Cardiac fibroblast (primary cell): Measurements from ENCODE around the gene ST14.
"Not testable (repeated sequence)": the region's sequence is repeated elsewhere in the genome, so short reads cannot be mapped to it uniquely, and the experiment has no call there.

ENCODE experiments used
- DNase-seq, 2 donors: peaks; one replicate each; pipeline versions ENCODE4 v3.0.0 to v3.0.0-alpha.2; 2010; ENCODE audit warnings: low read depth in 2 of 2
- H3K4me3 ChIP-seq, 2 donors: replicated peaks in 1 of 2; 1 replicate in 1 of 2; 2 replicates in 1 of 2; pipeline ENCODE4 v1.5.1; 2011; ENCODE audit warnings: low read depth in 2 of 2, low read length in 2 of 2, mild to moderate bottlenecking in 2 of 2, moderate library complexity in 1 of 2
- TF ChIP-seq, protein P1 (sequence below): IDR thresholded peaks from one replicate; pipeline ENCODE4 v1.5.1; 2011; ENCODE audit warnings: low read depth, mild to moderate bottlenecking, low read length, inconsistent platforms

ST14 gene

DNA sequence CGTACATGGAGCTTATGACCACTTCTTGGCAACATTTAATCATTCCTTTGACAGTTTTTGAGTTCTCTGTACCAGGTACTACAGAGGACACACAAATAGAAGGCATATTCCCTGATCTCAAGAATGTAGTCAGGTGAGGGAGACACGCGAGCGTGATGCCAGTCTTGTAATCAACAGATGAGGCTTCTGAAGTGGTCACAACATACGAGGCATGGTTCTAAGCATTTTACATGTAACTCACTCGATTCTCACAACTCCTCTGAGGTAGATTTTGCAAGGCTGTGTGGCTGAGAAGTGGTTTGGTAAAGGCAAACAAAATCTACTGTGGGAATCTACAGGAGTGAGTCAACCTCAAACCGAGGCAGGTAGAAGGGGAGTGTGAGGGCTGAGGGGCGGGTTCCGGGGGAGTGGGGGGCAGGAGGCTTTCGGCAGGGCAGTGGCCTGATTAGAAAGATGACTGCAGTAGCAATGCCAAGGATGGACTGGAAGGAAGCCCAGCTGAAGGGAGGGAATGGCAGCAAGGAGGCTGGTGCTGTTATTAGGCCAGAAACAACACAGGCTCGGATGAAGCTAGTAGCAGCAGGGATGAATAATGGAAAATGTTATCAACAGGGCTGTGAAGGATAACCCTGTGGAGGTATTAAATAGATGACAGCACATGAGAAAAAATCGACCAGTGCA, 63.8 kb downstream of the ST14 start:
- TF ChIP-seq, protein P1, sequence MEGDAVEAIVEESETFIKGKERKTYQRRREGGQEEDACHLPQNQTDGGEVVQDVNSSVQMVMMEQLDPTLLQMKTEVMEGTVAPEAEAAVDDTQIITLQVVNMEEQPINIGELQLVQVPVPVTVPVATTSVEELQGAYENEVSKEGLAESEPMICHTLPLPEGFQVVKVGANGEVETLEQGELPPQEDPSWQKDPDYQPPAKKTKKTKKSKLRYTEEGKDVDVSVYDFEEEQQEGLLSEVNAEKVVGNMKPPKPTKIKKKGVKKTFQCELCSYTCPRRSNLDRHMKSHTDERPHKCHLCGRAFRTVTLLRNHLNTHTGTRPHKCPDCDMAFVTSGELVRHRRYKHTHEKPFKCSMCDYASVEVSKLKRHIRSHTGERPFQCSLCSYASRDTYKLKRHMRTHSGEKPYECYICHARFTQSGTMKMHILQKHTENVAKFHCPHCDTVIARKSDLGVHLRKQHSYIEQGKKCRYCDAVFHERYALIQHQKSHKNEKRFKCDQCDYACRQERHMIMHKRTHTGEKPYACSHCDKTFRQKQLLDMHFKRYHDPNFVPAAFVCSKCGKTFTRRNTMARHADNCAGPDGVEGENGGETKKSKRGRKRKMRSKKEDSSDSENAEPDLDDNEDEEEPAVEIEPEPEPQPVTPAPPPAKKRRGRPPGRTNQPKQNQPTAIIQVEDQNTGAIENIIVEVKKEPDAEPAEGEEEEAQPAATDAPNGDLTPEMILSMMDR = no peak
- H3K4me3 ChIP-seq = no peak overlapping the region
- peak in 1 of 2 donors; percentile 4 for DNase-seq

DNA sequence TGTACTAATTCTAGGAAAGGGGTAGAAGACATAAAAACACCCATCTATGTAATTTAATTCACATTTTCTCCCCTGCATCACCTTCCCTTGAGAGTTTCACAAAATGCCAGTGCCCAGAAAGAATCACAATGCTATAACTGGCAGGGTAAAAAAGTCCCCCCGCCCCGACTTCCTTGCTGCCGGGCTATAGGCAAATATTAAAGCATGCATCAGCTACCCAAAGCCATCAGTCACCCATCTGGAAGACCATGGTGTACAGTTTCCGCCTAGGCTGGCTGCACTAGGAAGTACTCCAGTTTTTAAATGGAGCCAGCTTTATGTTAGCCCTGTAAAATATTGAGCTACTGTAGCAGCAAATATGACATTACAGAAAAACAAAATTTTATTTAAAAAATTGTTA, 67.8 kb downstream of the ST14 start:
- TF ChIP-seq, protein P1 = no peak
- no peak for DNase-seq
- no peak overlapping the region for H3K4me3 ChIP-seq

DNA sequence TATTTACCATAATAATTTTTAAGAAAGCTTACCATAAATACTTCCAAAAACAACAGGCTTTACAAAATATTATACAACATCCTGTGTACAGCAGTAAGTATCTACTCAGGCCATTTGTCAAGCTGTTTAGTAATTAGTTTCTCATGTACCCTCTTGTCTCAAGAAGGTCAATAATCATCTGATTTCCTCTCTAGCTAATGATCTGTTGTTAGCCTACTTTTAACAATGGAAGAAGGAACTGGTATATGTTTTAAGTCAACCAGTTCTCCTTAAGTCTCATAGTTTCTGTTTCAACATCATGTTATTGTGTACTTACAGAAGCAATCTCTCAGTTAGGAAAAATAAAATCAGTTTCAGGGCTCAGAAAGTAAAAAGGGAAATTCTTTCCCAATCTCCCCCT, 73.9 kb downstream of the ST14 start:
- not testable (repeated sequence) for DNase-seq, H3K4me3 ChIP-seq

DNA sequence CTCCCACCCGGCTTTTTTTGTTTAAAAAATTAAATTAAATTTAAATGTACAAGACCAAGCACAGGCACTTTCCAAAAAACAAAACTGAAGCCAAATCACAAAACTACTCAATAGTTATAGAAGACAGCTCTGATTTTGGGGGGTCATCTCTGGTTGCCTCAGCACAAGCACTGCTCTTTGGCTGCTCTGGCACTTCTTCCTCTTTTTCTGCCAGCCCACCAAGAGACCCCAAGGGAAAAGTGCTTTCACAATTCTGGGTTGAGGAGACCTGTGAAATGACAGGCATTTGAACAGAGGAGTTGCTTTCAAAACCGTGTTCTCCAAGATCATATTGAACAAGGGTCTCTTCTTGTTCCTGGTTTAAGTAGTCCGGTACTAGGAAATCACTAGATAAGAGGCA, 74.3 kb downstream of the ST14 start:
- not testable (repeated sequence) for H3K4me3 ChIP-seq

DNA sequence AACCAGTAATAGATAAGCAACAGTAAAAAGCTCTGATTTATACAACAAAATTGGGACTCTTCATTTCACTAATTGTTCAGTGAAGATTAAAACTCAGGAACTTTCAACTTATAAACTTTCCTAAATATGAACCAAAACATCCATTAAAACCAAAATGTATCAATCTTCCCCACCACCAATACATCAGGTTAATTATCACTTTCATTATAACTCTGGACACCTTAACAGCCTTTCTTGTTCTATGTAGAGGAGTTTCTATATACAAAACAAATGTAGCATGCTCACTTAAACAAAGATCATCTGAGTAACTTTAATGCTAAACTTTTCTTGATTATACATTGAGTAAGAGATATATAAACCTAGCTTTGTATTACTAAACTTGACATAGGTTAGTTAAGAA, 74.7 kb downstream of the ST14 start:
- no peak overlapping the region for H3K4me3 ChIP-seq
- no peak for DNase-seq
- TF ChIP-seq, protein P1 = no peak

More for the DNA sequence above, 74.3 kb downstream of the ST14 start:
- not testable (repeated sequence) for DNase-seq

DNA sequence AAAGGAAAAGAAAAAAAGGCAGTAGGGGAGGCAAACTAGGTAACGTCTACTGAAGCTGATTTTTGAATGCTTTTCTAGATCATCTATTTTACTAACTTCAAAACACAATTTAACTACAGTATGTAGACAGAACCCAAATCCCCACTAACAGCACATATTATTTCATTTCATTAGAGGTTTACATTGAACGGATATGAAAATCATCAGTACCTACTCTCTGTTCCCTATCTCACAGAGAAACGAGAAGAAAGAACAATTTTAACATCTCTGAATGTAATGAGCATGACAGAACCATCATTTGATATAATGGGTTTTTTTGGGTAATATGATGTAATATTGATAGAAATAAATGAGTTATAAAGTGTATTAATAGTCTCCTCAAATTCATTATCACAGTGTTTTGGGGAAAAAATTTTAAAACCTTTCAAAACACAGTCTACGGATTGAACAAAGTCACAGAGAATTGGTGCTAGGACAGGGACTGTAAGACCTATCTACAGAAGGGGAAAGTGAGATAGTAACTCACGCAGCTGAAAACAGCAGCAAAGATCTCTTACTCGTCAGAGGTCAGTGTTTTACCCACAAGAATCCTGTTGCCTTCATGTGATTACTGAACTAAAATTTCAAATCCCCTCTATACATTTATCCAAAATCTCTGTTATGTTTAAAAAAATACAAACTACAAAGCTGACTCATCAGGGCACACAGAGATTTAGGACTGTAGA, 77.9 kb downstream of the ST14 start:
- no peak for DNase-seq
- no peak overlapping the region for H3K4me3 ChIP-seq
- TF ChIP-seq, protein P1 = no peak

DNA sequence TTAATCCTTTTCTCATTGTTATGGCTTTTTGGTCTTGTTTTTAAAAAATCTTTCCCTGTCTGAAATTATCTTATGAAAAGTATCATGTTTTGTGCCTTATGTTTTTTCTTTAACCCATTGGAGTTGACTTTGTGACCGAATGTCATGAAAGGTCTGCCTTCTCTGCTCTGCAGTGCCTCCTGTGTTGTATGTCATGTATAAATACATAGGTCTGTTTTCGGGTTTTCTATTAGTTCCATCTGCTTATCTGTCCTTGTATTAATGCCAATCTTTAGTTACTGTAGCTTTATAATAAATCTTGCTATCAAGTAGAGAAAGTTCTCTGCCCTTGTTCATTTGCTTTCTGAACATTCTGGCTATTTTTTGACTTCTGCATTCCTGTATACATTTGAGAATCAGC, 82.1 kb downstream of the ST14 start:
- TF ChIP-seq, protein P1 = no peak
- no peak for DNase-seq

DNA sequence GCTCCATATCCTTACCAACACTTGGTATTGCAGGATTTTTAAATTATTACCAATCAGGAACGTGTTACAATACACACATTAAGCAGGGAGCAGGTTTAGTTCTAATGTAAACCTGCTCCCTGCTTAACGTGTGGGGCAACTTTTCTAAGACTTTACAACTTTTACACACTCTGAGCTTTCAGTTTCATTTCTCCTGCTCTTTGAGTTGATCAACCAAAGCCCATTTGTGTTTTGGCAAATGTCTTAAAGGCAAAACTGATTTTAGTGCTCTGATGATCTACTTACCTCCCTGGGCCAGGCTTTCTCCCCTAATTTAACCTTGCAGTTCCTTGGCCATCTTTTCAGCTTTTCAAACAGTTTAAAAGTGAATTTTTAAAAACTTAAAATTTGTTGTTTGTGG, 84.2 kb downstream of the ST14 start:
- no peak for DNase-seq
- H3K4me3 ChIP-seq = no peak overlapping the region
- TF ChIP-seq, protein P1 = no peak

More for the DNA sequence above, 82.1 kb downstream of the ST14 start:
- H3K4me3 ChIP-seq = no peak overlapping the region
